Measurements from ENCODE around the gene SPANXN3. TPM values are rescaled to one million over a fixed set of nuclear protein-coding genes. Genes with fewer than 3 reads are reported as not detected.
"Not testable (repeated sequence)": the region's sequence is repeated elsewhere in the genome, so short reads cannot be mapped to it uniquely, and the experiment has no call there.

Gene SPANXN3
- total RNA-seq: not detected in 2 replicates
- long read RNA-seq: 0 reads

- H3K27ac Mint-ChIP-seq (ENCODE audit: unreplicated experiment); H3K36me3 Mint-ChIP-seq (ENCODE audit: low read depth); H3K27me3 Mint-ChIP-seq (ENCODE audit: low read depth); DNase-seq (ENCODE audit: low read depth, low spot score); H3K4me1 Mint-ChIP-seq; H3K4me3 Mint-ChIP-seq: not testable (repeated sequence)
- H3K9me3 Mint-ChIP-seq: peaks cover 29% of the 10 kb centered on the region
Observed at GRCh38 chrX:143517375-143517774, at the start of gene SPANXN3. SPANXN3 (minus strand) TSS chrX:143517475; CDS start chrX:143517391, 84 bp downstream.

- H3K9me3 Mint-ChIP-seq: peaks cover 17% of the 10 kb centered on the region
Observed at GRCh38 chrX:143536176-143536575, 18.9 kb upstream of the SPANXN3 start.

GRCh38 chrX:143502196-143502595, 15.1 kb downstream of the SPANXN3 start:
- peaks cover 20% of the 10 kb centered on the region for H3K9me3 Mint-ChIP-seq
- not testable (repeated sequence) for H3K4me1 Mint-ChIP-seq; H3K27ac Mint-ChIP-seq (ENCODE audit: unreplicated experiment); H3K27me3 Mint-ChIP-seq (ENCODE audit: low read depth); H3K36me3 Mint-ChIP-seq (ENCODE audit: low read depth); DNase-seq (ENCODE audit: low read depth, low spot score); H3K4me3 Mint-ChIP-seq

More at GRCh38 chrX:143536176-143536575, 18.9 kb upstream of the SPANXN3 start:
- no peaks in the 10 kb centered on the region for H3K36me3 Mint-ChIP-seq (ENCODE audit: low read depth)
- no peak for TF ChIP-seq CTCF (conservative IDR thresholded peaks at IDR 0.05)
- DNase-seq (ENCODE audit: low read depth, low spot score): no peak
- no peak overlapping the region for H3K4me3 Mint-ChIP-seq
- H3K27ac Mint-ChIP-seq (ENCODE audit: unreplicated experiment): no peak overlapping the region
- H3K4me1 Mint-ChIP-seq: no peaks in the 10 kb centered on the region
- H3K27me3 Mint-ChIP-seq (ENCODE audit: low read depth): no peaks in the 10 kb centered on the region

- Mint-ChIP-seq H3K4me3 (no peak overlapping the region), H3K9me3 (peaks cover 22% of the 10 kb centered on the region), H3K36me3 (ENCODE audit: low read depth) (no peaks in the 10 kb centered on the region), H3K27me3 (ENCODE audit: low read depth) (no peaks in the 10 kb centered on the region), H3K27ac (ENCODE audit: unreplicated experiment) (no peak overlapping the region), H3K4me1 (no peaks in the 10 kb centered on the region)
- no peak for TF ChIP-seq CTCF (conservative IDR thresholded peaks at IDR 0.05)
- no peak for DNase-seq (ENCODE audit: low read depth, low spot score)
Observed at GRCh38 chrX:143500751-143501150, 16.5 kb downstream of the SPANXN3 start.

- Mint-ChIP-seq H3K4me1 (no peaks in the 10 kb centered on the region), H3K27me3 (ENCODE audit: low read depth) (no peaks in the 10 kb centered on the region), H3K4me3 (no peak overlapping the region), H3K9me3 (peaks cover 9% of the 10 kb centered on the region), H3K36me3 (ENCODE audit: low read depth) (no peaks in the 10 kb centered on the region), H3K27ac (ENCODE audit: unreplicated experiment) (no peak overlapping the region)
- no peak for TF ChIP-seq CTCF (conservative IDR thresholded peaks at IDR 0.05)
- DNase-seq (ENCODE audit: low read depth, low spot score): no peak
Observed at GRCh38 chrX:143486105-143486504, 31.2 kb downstream of the SPANXN3 start.

- no peaks in the 10 kb centered on the region for H3K4me1 Mint-ChIP-seq
- peaks cover 5% of the 10 kb centered on the region for H3K9me3 Mint-ChIP-seq
- H3K27me3 Mint-ChIP-seq (ENCODE audit: low read depth): no peaks in the 10 kb centered on the region
- no peak overlapping the region for H3K27ac Mint-ChIP-seq (ENCODE audit: unreplicated experiment)
- H3K4me3 Mint-ChIP-seq: no peak overlapping the region
- no peaks in the 10 kb centered on the region for H3K36me3 Mint-ChIP-seq (ENCODE audit: low read depth)
- TF ChIP-seq CTCF (conservative IDR thresholded peaks at IDR 0.05): no peak
- no peak for DNase-seq (ENCODE audit: low read depth, low spot score)
Observed at GRCh38 chrX:143476751-143477150, 40.5 kb downstream of the SPANXN3 start.
